GM23338 (cell line): Measurements from ENCODE around the gene PROCR. TPM values are rescaled to one million over a fixed set of nuclear protein-coding genes. Genes with fewer than 3 reads are reported as not detected.

ENCODE experiments used
- ATAC-seq: fragments of 200-7000 bp; cut with Tn5 transposase; 3 replicates; pipeline ENCODE4 v1.9.1; 2020
- DNase-seq: peaks from one replicate; pipeline ENCODE4 v3.0.0-alpha.2; 2015; ENCODE audit warnings: low spot score
- H2AFZ ChIP-seq: fragments of 200-600 bp; sonication (generic); 2 replicates; pipeline ENCODE4 v1.8.0; 2016; ENCODE audit warnings: antibody characterized with exemption, mild to moderate bottlenecking, moderate library complexity
- H3F3A ChIP-seq: fragments of 200-600 bp; sonication (generic); replicated peaks from 2 replicates; pipeline ENCODE4 v1.8.0; 2017; ENCODE audit warnings: antibody characterized with exemption, mixed run types, low read depth
- H3K27ac ChIP-seq: fragments of 200-600 bp; sonication (generic); 2 replicates; pipeline ENCODE4 v1.6.1; 2016; ENCODE audit warnings: low read depth
- H3K27me3 ChIP-seq: fragments of 200-600 bp; sonication (generic); 2 replicates; pipeline ENCODE4 v1.8.0; 2016; ENCODE audit warnings: mild to moderate bottlenecking, mixed run types, moderate library complexity; ENCODE audit not compliant: insufficient read depth
- H3K36me3 ChIP-seq: fragments of 200-600 bp; sonication (generic); 2 replicates; pipeline ENCODE4 v1.8.0; 2016; ENCODE audit warnings: mild to moderate bottlenecking; ENCODE audit not compliant: insufficient read depth
- H3K4me1 ChIP-seq: fragments of 200-600 bp; sonication (generic); 2 replicates; pipeline ENCODE4 v1.8.0; 2016; ENCODE audit warnings: mild to moderate bottlenecking, moderate library complexity; ENCODE audit not compliant: insufficient read depth
- H3K4me2 ChIP-seq: fragments of 200-600 bp; sonication (generic); 2 replicates; pipeline ENCODE4 v1.7.1; 2017; ENCODE audit warnings: mixed run types
- H3K4me3 ChIP-seq: fragments of 200-600 bp; sonication (generic); 2 replicates; pipeline ENCODE4 v1.6.1; 2016; ENCODE audit warnings: mixed run types
- H3K79me2 ChIP-seq: fragments of 200-600 bp; sonication (generic); replicated peaks from 2 replicates; pipeline ENCODE4 v1.8.0; 2017; ENCODE audit warnings: mild to moderate bottlenecking; ENCODE audit not compliant: insufficient read depth
- H3K9me2 ChIP-seq: fragments of 200-600 bp; sonication (generic); 2 replicates; pipeline ENCODE4 v1.8.0; 2017; ENCODE audit not compliant: insufficient read depth
- H4K20me1 ChIP-seq: fragments of 200-600 bp; sonication (generic); replicated peaks from 2 replicates; pipeline ENCODE4 v1.8.0; 2017; ENCODE audit warnings: mild to moderate bottlenecking; ENCODE audit not compliant: insufficient read depth
- H3K27ac Mint-ChIP-seq: 2 replicates; pipeline ENCODE4 v1.8.0; 2020; ENCODE audit warnings: inconsistent platforms, mild to moderate bottlenecking, moderate library complexity, mixed read lengths
- H3K27me3 Mint-ChIP-seq: 3 replicates; pipeline ENCODE4 v1.8.0; 2022; ENCODE audit warnings: low read depth, mild to moderate bottlenecking, moderate library complexity, mixed read lengths, inconsistent platforms; ENCODE audit not compliant: insufficient read depth, poor library complexity
- H3K36me3 Mint-ChIP-seq: 3 replicates; pipeline ENCODE4 v1.8.0; 2021; ENCODE audit warnings: low read depth, mild to moderate bottlenecking, inconsistent platforms, moderate library complexity, mixed read lengths
- H3K4me1 Mint-ChIP-seq: 3 replicates; pipeline ENCODE4 v1.8.0; 2020; ENCODE audit warnings: mild to moderate bottlenecking, inconsistent platforms, mixed read lengths
- H3K4me3 Mint-ChIP-seq: 3 replicates; pipeline ENCODE4 v1.8.0; 2021; ENCODE audit warnings: moderate library complexity, mild to moderate bottlenecking, inconsistent platforms, mixed read lengths
- H3K9me3 Mint-ChIP-seq: 3 replicates; pipeline ENCODE4 v1.8.0; 2020; ENCODE audit warnings: moderate library complexity, mild to moderate bottlenecking, inconsistent platforms, mixed read lengths
- CREB1 ChIP-seq: fragments of 250-450 bp; sonication (Bioruptor Pico); IDR thresholded peaks from 2 replicates; pipeline ENCODE4 v1.5.0; 2020; ENCODE audit warnings: low read depth, mild to moderate bottlenecking, moderate library complexity
- CTCF ChIP-seq, 2 experiments: fragments of 200-600 bp in 1 of 2; sonication (generic) in 1 of 2; conservative IDR thresholded peaks; 2 replicates each; pipeline versions ENCODE4 v1.5.1 to v1.6.1; 2016 to 2017; ENCODE audit warnings: antibody characterized with exemption in 2 of 2, low read depth in 2 of 2, mild to moderate bottlenecking in 2 of 2, moderate library complexity in 1 of 2
- EZH2 ChIP-seq: fragments of 200-600 bp; sonication (generic); IDR thresholded peaks from one replicate; pipeline ENCODE4 v1.8.0; 2017; ENCODE audit warnings: antibody characterized with exemption, mild to moderate bottlenecking, low read depth; ENCODE audit not compliant: unreplicated experiment
- EZH2phosphoT487 ChIP-seq: fragments of 200-600 bp; sonication (generic); IDR thresholded peaks from one replicate; pipeline ENCODE4 v1.8.1; 2018; ENCODE audit warnings: antibody characterized with exemption; ENCODE audit not compliant: unreplicated experiment
- JUNB ChIP-seq: IDR thresholded peaks from one replicate; pipeline ENCODE4 v1.6.1; 2016; ENCODE audit warnings: antibody characterized with exemption; ENCODE audit not compliant: unreplicated experiment
- NANOG ChIP-seq: IDR thresholded peaks from 2 replicates; pipeline ENCODE4 v1.6.1; 2016; ENCODE audit warnings: antibody characterized with exemption, borderline replicate concordance
- POLR2AphosphoS5 ChIP-seq: IDR thresholded peaks from 2 replicates; pipeline ENCODE4 v1.6.1; 2016; ENCODE audit warnings: antibody characterized with exemption, low read depth
- ZNF114 ChIP-seq: fragments of 250-450 bp; sonication (Bioruptor Pico); IDR thresholded peaks from 2 replicates; pipeline ENCODE4 v1.5.0; 2020; ENCODE audit warnings: mild to moderate bottlenecking, moderate library complexity
- ZNF331 ChIP-seq: fragments of 250-450 bp; sonication (Bioruptor Pico); IDR thresholded peaks from 2 replicates; pipeline ENCODE4 v1.5.0; 2020; ENCODE audit warnings: low read depth, mild to moderate bottlenecking, moderate library complexity
- ZNF462 ChIP-seq: fragments of 250-450 bp; sonication (Bioruptor Pico); IDR thresholded peaks from 2 replicates; pipeline ENCODE4 v1.5.0; 2020; ENCODE audit warnings: mild to moderate bottlenecking, moderate library complexity
- polyA plus RNA-seq: library from polyadenylated mRNA; unstranded; fragments of >200 nt; fragmentation: Nextera tagmentation; extraction: Ambion mirVana; gene quantifications from 2 replicates; pipeline ENCODE4 v1.2.1, GENCODE V29; 2016
- total RNA-seq: library from RNA; depleted of rRNA; stranded (reverse); fragments of >200 nt; shearing (Covaris generic); gene quantifications from 2 replicates; pipeline ENCODE4 v1.2.3, GENCODE V29; 2014
- TF ChIP-seq, protein P1 (sequence below): IDR thresholded peaks from one replicate; pipeline ENCODE4 v1.6.1; 2018; ENCODE audit warnings: antibody characterized with exemption; ENCODE audit not compliant: unreplicated experiment
- TF ChIP-seq, protein P2 (sequence below): IDR thresholded peaks from 2 replicates; pipeline ENCODE4 v1.6.1; 2016; ENCODE audit warnings: antibody characterized with exemption

The PROCR gene
- total and polyA plus RNA-seq, 2 experiments from 2014 or later = 32.9 to 36.1 TPM

DNA sequence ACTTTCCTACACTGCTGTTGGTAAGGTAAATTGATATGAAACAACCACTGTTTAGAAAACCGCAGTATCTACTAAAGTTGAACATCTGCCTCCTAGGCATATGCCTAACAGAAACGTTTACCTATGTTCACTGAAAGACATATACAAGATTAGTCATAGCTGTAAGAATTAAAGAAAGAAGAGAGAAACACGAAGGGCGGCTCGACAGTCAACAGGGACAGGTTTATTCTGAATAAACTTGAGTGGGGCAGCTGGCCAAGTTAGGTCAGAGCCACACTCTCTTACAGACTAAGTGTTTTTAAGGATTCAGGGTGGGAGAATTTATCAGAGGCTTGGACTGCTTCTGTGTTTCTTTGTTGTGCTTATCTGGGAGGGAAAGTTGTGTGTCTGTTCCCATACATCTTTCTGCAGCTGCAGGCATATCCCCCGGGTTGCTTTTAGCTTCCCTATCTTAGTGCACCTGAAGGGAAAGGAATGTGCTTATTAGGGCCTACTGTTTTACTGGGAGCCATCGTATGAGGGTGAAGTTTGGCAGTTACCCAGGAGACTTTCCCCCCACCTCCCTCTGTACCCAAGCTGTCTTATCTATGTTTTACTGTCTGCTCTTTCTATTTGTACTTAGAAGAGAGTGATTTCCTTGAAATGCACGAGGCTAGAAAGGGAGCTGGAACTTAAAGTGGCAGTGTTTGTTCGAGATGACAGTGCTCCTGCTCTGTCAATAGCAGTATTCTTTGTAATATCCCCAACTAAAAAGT, 20.4 kb downstream of the PROCR start:
- Histone ChIP-seq H4K20me1 (no peaks in the 10 kb centered on the region), H3K27ac (no peak overlapping the region), H3K79me2 (no peaks in the 10 kb centered on the region), H3K4me1 (peaks cover 5% of the 10 kb centered on the region; the same call in 1 of the 2 replicates), H2AFZ (no peak overlapping the region), H3K36me3 (no peaks in the 10 kb centered on the region), H3K27me3 (no peaks in the 10 kb centered on the region), H3K4me2 (no peak overlapping the region), H3K9me2 (no peaks in the 10 kb centered on the region), H3F3A (no peaks in the 10 kb centered on the region), H3K4me3 (no peak overlapping the region)
- peaks cover 2% of the 10 kb centered on the region for H3K27me3 Mint-ChIP-seq
- H3K36me3 Mint-ChIP-seq = peaks cover 13% of the 10 kb centered on the region; the same call in 1 of the 3 replicates
- ATAC-seq (peak; percentile 44; the same call in 2 of the 3 replicates), DNase-seq (peak; percentile 14)
- H3K27ac Mint-ChIP-seq = no peak overlapping the region
- H3K4me3 Mint-ChIP-seq = no peak overlapping the region
- peaks cover 21% of the 10 kb centered on the region for H3K4me1 Mint-ChIP-seq
- peaks cover 42% of the 10 kb centered on the region for H3K9me3 Mint-ChIP-seq
- no peak for TF ChIP-seq ZNF331 (CRISPR knock-in tag)
- TF ChIP-seq, protein P1, sequence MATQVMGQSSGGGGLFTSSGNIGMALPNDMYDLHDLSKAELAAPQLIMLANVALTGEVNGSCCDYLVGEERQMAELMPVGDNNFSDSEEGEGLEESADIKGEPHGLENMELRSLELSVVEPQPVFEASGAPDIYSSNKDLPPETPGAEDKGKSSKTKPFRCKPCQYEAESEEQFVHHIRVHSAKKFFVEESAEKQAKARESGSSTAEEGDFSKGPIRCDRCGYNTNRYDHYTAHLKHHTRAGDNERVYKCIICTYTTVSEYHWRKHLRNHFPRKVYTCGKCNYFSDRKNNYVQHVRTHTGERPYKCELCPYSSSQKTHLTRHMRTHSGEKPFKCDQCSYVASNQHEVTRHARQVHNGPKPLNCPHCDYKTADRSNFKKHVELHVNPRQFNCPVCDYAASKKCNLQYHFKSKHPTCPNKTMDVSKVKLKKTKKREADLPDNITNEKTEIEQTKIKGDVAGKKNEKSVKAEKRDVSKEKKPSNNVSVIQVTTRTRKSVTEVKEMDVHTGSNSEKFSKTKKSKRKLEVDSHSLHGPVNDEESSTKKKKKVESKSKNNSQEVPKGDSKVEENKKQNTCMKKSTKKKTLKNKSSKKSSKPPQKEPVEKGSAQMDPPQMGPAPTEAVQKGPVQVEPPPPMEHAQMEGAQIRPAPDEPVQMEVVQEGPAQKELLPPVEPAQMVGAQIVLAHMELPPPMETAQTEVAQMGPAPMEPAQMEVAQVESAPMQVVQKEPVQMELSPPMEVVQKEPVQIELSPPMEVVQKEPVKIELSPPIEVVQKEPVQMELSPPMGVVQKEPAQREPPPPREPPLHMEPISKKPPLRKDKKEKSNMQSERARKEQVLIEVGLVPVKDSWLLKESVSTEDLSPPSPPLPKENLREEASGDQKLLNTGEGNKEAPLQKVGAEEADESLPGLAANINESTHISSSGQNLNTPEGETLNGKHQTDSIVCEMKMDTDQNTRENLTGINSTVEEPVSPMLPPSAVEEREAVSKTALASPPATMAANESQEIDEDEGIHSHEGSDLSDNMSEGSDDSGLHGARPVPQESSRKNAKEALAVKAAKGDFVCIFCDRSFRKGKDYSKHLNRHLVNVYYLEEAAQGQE = no peak
- no peak for TF ChIP-seq ZNF114 (CRISPR knock-in tag)
- no peak for TF ChIP-seq NANOG
- no peak for TF ChIP-seq CREB1
- no peak for TF ChIP-seq EZH2
- TF ChIP-seq, protein P2, sequence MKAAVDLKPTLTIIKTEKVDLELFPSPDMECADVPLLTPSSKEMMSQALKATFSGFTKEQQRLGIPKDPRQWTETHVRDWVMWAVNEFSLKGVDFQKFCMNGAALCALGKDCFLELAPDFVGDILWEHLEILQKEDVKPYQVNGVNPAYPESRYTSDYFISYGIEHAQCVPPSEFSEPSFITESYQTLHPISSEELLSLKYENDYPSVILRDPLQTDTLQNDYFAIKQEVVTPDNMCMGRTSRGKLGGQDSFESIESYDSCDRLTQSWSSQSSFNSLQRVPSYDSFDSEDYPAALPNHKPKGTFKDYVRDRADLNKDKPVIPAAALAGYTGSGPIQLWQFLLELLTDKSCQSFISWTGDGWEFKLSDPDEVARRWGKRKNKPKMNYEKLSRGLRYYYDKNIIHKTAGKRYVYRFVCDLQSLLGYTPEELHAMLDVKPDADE = no peak
- TF ChIP-seq ZNF462 (CRISPR knock-in tag) = no peak
- TF ChIP-seq CTCF (conservative IDR thresholded peaks at IDR 0.05; ENCODE audit: low read depth in 2 of 2) = no peak
- TF ChIP-seq EZH2phosphoT487 = no peak
- TF ChIP-seq JUNB = no peak
- TF ChIP-seq POLR2AphosphoS5 = no peak
